Right lobe of liver (tissue), 4 donors: ENCODE data around the gene SMARCD1.

Experiments used
- POLR2A ChIP-seq: fragments of 450-650 bp; IDR thresholded peaks from one replicate; pipeline ENCODE4 v1.6.1; 2017; ENCODE audit warnings: antibody characterized with exemption, mild to moderate bottlenecking
- TF ChIP-seq, protein P1 (sequence below), 4 donors: fragments of 200-600 bp in 3 of 4; fragments of 450-650 bp in 1 of 4; IDR thresholded peaks; one replicate each; pipeline versions ENCODE4 v1.5.1 to v1.8.0; 2016 to 2022; ENCODE audit warnings: antibody characterized with exemption in 4 of 4, mild to moderate bottlenecking in 2 of 4
- donor health status: DM: no; HTN: no; CAD: no.
- donor health status: DM: no; HTN: no; CAD: no.
- donor health status: DM: no; HTN: yes; CAD: no.

- TF ChIP-seq, protein P1, sequence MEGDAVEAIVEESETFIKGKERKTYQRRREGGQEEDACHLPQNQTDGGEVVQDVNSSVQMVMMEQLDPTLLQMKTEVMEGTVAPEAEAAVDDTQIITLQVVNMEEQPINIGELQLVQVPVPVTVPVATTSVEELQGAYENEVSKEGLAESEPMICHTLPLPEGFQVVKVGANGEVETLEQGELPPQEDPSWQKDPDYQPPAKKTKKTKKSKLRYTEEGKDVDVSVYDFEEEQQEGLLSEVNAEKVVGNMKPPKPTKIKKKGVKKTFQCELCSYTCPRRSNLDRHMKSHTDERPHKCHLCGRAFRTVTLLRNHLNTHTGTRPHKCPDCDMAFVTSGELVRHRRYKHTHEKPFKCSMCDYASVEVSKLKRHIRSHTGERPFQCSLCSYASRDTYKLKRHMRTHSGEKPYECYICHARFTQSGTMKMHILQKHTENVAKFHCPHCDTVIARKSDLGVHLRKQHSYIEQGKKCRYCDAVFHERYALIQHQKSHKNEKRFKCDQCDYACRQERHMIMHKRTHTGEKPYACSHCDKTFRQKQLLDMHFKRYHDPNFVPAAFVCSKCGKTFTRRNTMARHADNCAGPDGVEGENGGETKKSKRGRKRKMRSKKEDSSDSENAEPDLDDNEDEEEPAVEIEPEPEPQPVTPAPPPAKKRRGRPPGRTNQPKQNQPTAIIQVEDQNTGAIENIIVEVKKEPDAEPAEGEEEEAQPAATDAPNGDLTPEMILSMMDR (IDR thresholded peaks at IDR 0.05): no peak
- no peak for TF ChIP-seq POLR2A
Measured at GRCh38 chr12:50149311-50149710, 64.2 kb downstream of the SMARCD1 start.
